MM.1S (cell line): ENCODE measurements around the gene EDNRA.

Experiments
- DNase-seq: peaks from one replicate; pipeline ENCODE4 v3.0.0-alpha.2; 2015
- H2AFZ ChIP-seq: fragments of 300-600 bp; sonication (generic); 2 replicates; pipeline ENCODE4 v1.6.0; 2016; ENCODE audit warnings: antibody characterized with exemption, low read length
- H3F3A ChIP-seq: fragments of 300-600 bp; sonication (generic); 2 replicates; pipeline ENCODE4 v1.6.1; 2016; ENCODE audit warnings: mild to moderate bottlenecking, antibody characterized with exemption, low read length, moderate library complexity, mixed read lengths; ENCODE audit not compliant: insufficient read depth
- H3K27ac ChIP-seq: fragments of 300-600 bp; sonication (generic); 2 replicates; pipeline ENCODE4 v1.5.1; 2016; ENCODE audit warnings: mild to moderate bottlenecking, low read length
- H3K27me3 ChIP-seq: fragments of 300-600 bp; sonication (generic); replicated peaks from 2 replicates; pipeline ENCODE4 v1.6.0; 2016; ENCODE audit warnings: low read length; ENCODE audit not compliant: insufficient read depth
- H3K36me3 ChIP-seq: fragments of 300-600 bp; sonication (generic); replicated peaks from 2 replicates; pipeline ENCODE4 v1.6.1; 2016; ENCODE audit warnings: mild to moderate bottlenecking, low read length, mixed read lengths; ENCODE audit not compliant: insufficient read depth
- H3K4me1 ChIP-seq: fragments of 300-600 bp; sonication (generic); 2 replicates; pipeline ENCODE4 v1.6.1; 2016; ENCODE audit warnings: low read length, mixed read lengths
- H3K4me2 ChIP-seq: fragments of 300-600 bp; sonication (generic); 2 replicates; pipeline ENCODE4 v1.6.0; 2016; ENCODE audit warnings: low read depth, low read length
- H3K4me3 ChIP-seq: fragments of 300-600 bp; sonication (generic); 2 replicates; pipeline ENCODE4 v1.5.1; 2016; ENCODE audit warnings: low read length, mixed read lengths
- H3K79me2 ChIP-seq: fragments of 300-600 bp; sonication (generic); 2 replicates; pipeline ENCODE4 v1.6.1; 2016; ENCODE audit warnings: mixed run types, low read length, mixed read lengths
- H3K9ac ChIP-seq: fragments of 300-600 bp; sonication (generic); 2 replicates; pipeline ENCODE4 v1.6.1; 2016; ENCODE audit warnings: low read length, mixed read lengths
- H3K9me2 ChIP-seq: fragments of 300-600 bp; sonication (generic); replicated peaks from 2 replicates; pipeline ENCODE4 v1.6.1; 2016; ENCODE audit warnings: mild to moderate bottlenecking, low read length, mixed read lengths; ENCODE audit not compliant: insufficient read depth
- H3K9me3 ChIP-seq: fragments of 300-600 bp; sonication (generic); replicated peaks from 2 replicates; pipeline ENCODE4 v1.6.1; 2016; ENCODE audit warnings: mild to moderate bottlenecking, low read length, mixed read lengths; ENCODE audit not compliant: insufficient read depth
- H4K20me1 ChIP-seq: fragments of 300-600 bp; sonication (generic); 2 replicates; pipeline ENCODE4 v1.6.1; 2016; ENCODE audit warnings: mild to moderate bottlenecking, low read length, moderate library complexity, mixed read lengths; ENCODE audit not compliant: insufficient read depth
- CTCF ChIP-seq: fragments of 300-600 bp; sonication (generic); IDR thresholded peaks from 2 replicates; pipeline ENCODE4 v1.5.1; 2016; ENCODE audit warnings: antibody characterized with exemption, low read length, mixed read lengths
- EZH2 ChIP-seq: fragments of 300-600 bp; sonication (generic); optimal IDR thresholded peaks from 2 replicates; pipeline ENCODE3; 2017; ENCODE audit warnings: low read depth, mild to moderate bottlenecking, antibody characterized with exemption, low read length, mixed read lengths
- EZH2phosphoT487 ChIP-seq: fragments of 300-600 bp; sonication (generic); IDR thresholded peaks from 2 replicates; pipeline ENCODE4 v1.6.1; 2018; ENCODE audit warnings: antibody characterized with exemption, low read length

The EDNRA gene

GRCh38 chr4:147583876-147584275 lies 103.0 kb downstream of the EDNRA start:
- H3K4me2 ChIP-seq, result no peak overlapping the region
- H3K9ac ChIP-seq, result no peak overlapping the region
- TF ChIP-seq EZH2 (no peak), EZH2phosphoT487 (no peak), CTCF (no peak)
- H2AFZ ChIP-seq, result no peak overlapping the region
- no peaks in the 10 kb centered on the region for H3K4me1 ChIP-seq
- no peak for DNase-seq
- H3F3A ChIP-seq, result no peaks in the 10 kb centered on the region
- no peaks in the 10 kb centered on the region for H3K36me3 ChIP-seq
- no peaks in the 10 kb centered on the region for H3K9me3 ChIP-seq
- H3K27me3 ChIP-seq, result no peaks in the 10 kb centered on the region
- no peaks in the 10 kb centered on the region for H3K9me2 ChIP-seq
- no peak overlapping the region for H3K4me3 ChIP-seq
- H4K20me1 ChIP-seq, result no peaks in the 10 kb centered on the region
- H3K79me2 ChIP-seq, result no peaks in the 10 kb centered on the region
- H3K27ac ChIP-seq, result no peak overlapping the region

GRCh38 chr4:147586032-147586431 lies 105.1 kb downstream of the EDNRA start:
- Histone ChIP-seq H3F3A (no peaks in the 10 kb centered on the region), H2AFZ (no peak overlapping the region), H3K27me3 (no peaks in the 10 kb centered on the region), H3K4me1 (no peaks in the 10 kb centered on the region), H3K9me2 (no peaks in the 10 kb centered on the region), H4K20me1 (no peaks in the 10 kb centered on the region), H3K9ac (no peak overlapping the region), H3K36me3 (no peaks in the 10 kb centered on the region), H3K27ac (no peak overlapping the region), H3K4me3 (no peak overlapping the region), H3K9me3 (no peaks in the 10 kb centered on the region), H3K4me2 (no peak overlapping the region), H3K79me2 (no peaks in the 10 kb centered on the region)
- TF ChIP-seq EZH2, result no peak
- DNase-seq, result no peak

DNA sequence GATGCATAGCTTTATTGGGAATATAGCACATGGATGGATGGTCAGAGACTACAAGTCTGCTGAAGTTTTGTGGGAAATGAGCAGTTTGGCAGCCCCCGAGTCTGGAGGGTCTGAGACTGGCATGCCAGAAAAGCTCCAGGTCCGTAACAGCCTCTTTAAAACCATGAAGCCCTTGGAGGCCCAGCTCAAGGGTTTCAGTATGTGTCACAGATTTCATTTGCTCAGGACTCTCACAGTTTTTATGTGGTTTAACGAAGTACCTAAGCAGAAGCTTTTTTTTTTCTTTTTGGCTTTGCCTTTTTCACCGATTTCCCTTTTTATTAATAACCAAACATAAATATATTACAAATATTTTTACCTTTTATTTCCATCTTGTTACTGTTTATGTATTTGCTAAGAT lies 105.7 kb downstream of the EDNRA start:
- H3F3A ChIP-seq, result no peaks in the 10 kb centered on the region
- H2AFZ ChIP-seq, result no peak overlapping the region
- no peaks in the 10 kb centered on the region for H3K27me3 ChIP-seq
- H3K79me2 ChIP-seq, result no peaks in the 10 kb centered on the region
- no peak overlapping the region for H3K9ac ChIP-seq
- DNase-seq, result no peak
- H3K4me3 ChIP-seq, result no peak overlapping the region
- no peak overlapping the region for H3K4me2 ChIP-seq
- no peak for TF ChIP-seq EZH2
- TF ChIP-seq EZH2phosphoT487, result no peak
- no peak for TF ChIP-seq CTCF
- no peaks in the 10 kb centered on the region for H3K4me1 ChIP-seq
- H3K27ac ChIP-seq, result no peak overlapping the region
- H3K9me2 ChIP-seq, result no peaks in the 10 kb centered on the region
- H3K36me3 ChIP-seq, result no peaks in the 10 kb centered on the region
- H3K9me3 ChIP-seq, result no peaks in the 10 kb centered on the region
- no peaks in the 10 kb centered on the region for H4K20me1 ChIP-seq

DNA sequence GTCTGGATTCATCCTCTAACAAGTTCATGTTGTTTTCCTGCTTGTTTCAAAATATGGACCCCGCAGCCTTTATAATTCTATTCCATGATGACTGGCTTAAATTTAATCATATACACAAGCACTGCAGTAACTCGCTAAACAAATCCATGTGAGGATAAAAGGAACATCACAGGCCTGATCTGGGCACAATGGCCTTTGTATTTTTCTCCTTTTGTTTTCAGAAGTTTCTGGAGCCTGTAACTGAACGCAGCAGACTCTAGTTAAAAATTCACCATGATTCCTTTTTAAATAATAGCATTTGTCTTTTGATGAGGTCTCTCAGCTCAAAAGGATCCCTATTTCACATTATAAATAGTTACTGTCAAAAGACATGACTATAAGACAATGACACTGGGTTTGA lies 106.1 kb downstream of the EDNRA start:
- Histone ChIP-seq H4K20me1 (no peaks in the 10 kb centered on the region), H3K4me3 (no peak overlapping the region), H2AFZ (no peak overlapping the region), H3F3A (no peaks in the 10 kb centered on the region), H3K9ac (no peak overlapping the region), H3K4me2 (no peak overlapping the region), H3K79me2 (no peaks in the 10 kb centered on the region), H3K4me1 (no peaks in the 10 kb centered on the region), H3K27ac (no peak overlapping the region), H3K9me3 (no peaks in the 10 kb centered on the region), H3K36me3 (no peaks in the 10 kb centered on the region), H3K27me3 (no peaks in the 10 kb centered on the region), H3K9me2 (no peaks in the 10 kb centered on the region)
- TF ChIP-seq CTCF, result no peak
- TF ChIP-seq EZH2, result no peak
- no peak for DNase-seq
